Hippocampal formation (tissue), 2 donors: ENCODE results near the gene CACNA2D3.
"Not testable (repeated sequence)": the region's sequence is repeated elsewhere in the genome, so short reads cannot be mapped to it uniquely, and the experiment has no call there.

ENCODE experiments used
- DNase-seq, 2 donors: peaks; one replicate each; lab custom pipeline; 2025; lab: John Stamatoyannopoulos, UW

CACNA2D3 gene

DNA sequence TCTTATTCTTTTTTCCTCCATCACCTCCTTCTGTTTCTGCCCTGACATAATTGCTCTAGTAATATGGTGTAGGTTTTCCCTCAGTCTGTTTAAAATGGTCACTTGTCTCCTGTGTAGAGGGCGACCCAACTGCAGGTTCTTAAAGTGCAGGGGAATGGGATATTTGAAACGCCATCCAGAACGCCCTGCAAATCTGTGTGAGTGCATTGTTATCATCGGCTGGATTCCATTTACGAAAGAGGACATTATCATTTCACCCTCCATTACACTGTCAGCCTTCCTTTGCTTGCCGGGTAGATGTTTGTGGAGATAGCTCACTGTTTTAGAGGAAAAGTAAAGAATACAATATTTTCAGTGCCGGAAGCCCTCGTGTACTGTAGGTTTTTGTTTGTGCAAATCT is 451.5 kb downstream of the CACNA2D3 start:
- DNase-seq, result no peak

DNA sequence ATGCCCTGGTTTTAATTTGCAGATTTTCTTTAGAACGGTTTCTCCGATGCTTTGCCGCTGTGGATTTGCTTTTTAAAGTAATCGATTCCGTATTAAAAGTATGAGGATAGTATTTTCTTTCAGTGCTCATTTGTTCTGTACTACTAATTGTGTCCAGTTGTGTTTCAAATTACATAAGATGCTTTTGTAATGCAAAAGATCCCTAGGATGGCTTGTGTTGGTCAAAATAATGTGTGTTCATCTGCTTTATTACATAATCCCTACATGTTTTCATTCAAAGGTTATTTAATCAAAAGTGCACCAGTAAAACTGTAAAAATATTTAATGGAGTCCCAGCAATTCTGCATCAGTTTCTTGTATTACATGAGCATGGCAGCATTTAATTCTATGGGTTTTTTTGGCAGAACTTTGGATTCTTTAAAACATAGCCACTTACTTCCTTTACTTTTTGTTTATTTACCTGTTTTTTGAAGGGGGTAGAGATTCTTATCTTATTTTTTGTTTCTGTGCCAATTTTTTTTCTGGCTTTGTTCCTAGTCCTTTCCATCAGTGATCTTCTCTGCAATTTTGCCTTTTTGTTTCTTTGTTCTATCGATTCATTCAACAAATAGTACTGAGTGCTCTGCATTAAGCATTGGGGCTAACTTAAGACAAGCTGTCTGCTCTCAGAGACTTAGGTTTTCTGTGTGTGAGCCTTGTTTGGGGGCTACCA is 452.7 kb downstream of the CACNA2D3 start:
- DNase-seq, result no peak

DNA sequence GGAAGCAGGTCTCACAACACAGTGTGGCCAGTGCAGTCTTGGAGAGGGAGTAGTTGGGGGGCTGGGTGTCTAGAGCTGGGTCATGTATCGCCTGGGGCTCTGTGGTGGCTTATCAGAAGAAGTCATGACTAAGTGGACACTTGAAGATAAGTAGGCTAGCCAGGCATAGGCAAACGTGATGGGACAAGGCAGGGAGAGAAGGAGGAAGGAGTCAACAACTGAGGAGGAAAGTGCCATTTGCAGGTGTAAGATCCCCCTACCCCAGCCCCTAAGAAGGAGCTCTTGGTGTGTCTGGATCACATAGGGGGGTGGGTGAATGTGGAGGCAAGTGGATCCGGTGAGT is 453.2 kb downstream of the CACNA2D3 start:
- DNase-seq, result no peak

DNA sequence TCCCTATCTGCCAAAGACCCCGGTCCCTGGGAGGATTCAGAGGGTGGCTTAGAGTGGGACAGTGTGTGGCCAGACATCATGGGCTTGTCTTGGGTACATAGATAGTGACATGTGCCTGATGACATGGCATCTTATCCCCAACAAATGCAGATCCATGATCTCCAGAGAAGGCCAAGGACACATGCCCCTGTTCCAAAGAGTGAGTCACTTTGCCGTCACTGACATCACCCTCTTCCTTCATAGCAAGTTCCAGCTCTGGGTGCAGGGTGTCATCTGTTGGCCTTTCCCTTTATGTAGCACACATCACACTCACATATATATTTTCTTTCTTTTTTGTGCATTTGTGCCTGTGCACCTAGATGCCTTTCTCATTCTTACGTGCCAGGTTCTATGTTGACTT is 455.0 kb downstream of the CACNA2D3 start:
- no peak for DNase-seq

DNA sequence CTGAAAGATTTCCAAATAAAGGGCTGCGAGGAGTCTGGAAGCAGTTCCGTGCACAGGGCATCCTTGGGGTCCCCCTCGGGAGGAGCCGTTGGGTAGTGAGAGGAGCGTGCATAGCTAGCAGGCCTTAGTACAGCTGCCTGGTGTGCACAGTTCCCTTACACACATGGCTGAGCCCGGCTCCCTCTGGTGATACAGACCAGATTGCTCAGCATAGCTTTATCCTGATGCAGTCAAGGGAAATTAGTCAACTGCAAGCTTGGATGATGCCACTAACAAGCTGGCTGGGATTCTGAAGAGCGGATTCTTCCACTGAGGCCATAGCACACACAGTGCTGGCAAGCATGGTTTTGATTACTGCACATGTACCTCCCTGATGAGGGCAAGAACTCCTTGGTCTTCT is 456.1 kb downstream of the CACNA2D3 start:
- peak in 1 of 2 donors; percentile 27 for DNase-seq

DNA sequence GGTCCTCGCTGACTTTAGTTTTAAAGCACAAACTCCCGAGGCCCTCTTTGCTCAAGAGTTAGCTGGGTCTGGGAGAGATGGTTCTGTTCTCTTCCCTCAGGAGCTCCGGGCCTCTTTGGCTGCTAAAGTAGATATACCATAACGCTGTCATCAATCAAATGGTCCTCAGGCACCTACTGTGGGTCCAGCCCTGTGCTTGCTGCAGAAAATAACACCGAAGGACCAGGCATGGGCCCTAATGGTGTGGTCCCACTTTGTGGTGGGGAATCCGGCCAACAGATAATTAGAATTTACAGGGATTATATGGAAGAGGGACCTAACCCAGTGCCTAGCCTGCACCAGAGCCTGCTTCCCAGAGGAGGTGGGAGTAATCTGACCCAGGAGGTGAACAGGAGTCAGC is 458.1 kb downstream of the CACNA2D3 start:
- no peak for DNase-seq

DNA sequence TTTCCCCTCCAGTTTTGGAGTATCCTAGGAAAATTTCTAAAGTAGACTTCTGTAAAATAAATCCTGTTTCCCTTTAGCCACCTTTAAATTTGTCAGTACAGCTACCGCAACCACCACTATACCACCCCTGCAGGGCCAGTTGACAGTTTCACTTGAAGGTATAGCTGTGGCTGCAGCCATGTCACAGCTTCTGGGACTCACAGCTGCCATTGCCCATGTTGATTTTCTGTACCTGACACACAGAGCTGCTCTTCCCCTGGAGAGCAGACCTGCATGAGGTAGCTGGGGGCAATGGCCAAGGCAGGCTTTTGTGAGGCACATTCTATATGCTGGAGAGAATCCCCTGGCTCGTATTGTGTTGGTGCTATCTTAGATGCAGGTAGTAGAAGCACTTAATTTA is 460.1 kb downstream of the CACNA2D3 start:
- no peak for DNase-seq

DNA sequence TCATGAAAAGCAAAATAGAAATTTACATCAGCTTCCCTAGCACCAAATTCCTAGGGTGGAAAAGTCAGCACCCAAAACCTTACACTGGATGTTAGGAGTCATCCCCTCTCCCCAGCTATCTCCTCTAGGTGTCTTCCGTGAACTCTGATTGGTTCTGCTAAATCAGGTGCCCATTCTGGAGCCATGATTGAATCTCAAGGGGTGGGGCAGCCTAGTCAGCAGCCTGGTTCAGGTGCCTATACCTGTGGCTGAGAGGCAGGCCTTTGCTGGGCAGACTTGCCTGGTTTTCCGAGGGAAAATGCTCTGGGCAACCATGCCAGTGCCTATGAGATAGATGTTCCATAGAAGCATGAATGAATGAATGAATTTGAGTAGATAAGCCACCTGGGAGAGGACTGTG is 468.8 kb downstream of the CACNA2D3 start:
- DNase-seq, result no peak

DNA sequence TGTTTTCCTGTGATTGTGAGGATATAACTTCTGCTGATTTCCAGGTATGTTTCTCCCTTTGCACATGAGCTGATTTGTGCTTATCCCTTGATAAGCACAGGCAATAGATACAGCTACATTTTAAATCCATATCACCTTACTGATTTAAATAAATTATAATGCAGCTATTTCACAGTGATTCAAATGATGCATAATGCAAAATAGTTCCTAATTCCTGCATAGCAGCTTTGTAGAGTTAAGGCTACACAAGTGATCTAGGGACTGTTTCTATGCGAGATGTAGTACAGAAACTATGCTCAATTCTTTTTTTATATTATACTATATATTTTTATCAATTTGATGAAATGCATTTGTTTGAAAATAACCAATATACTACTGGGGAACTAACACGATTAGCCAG is 471.3 kb downstream of the CACNA2D3 start:
- no peak for DNase-seq

DNA sequence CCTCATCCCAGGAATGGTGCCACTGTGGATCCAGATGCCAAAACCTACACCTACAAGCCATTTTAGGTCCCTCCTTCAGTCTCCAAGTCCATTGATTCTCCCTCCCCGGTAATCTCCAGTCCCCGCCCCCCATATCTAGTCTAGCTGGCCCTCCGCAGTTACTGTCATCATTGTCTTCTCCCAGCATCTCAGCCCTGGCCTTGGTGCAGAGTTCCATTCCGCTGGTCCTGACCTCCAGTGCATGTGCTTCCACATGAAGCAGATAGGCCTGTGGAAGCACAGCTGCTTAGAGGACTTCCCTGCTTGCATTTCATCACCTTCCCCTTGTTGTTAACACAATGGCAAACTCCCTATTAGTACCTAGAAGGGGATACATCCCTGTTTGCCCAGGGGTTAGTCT is 473.7 kb downstream of the CACNA2D3 start:
- DNase-seq, result no peak

DNA sequence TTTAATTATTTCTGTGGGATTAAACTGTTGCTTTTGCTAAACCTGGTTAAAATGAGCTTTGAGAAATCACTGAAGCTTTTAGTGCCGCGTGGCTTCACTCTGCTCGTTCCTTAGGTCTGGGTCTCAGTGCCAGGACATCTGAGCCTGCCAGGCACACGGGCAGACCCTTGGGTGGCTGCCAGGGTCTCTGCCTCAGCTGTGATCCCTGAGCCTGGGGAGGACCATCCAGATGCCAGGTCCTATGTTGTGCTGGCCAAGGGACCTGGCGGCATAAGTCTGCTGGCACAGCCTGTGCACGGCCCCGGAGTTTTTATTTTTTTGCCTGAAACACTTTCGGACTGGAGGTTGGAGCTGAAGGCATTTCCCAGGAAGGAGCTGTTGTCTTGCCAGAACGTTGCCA is 477.4 kb downstream of the CACNA2D3 start:
- DNase-seq, result peak; percentile 37 to 39

DNA sequence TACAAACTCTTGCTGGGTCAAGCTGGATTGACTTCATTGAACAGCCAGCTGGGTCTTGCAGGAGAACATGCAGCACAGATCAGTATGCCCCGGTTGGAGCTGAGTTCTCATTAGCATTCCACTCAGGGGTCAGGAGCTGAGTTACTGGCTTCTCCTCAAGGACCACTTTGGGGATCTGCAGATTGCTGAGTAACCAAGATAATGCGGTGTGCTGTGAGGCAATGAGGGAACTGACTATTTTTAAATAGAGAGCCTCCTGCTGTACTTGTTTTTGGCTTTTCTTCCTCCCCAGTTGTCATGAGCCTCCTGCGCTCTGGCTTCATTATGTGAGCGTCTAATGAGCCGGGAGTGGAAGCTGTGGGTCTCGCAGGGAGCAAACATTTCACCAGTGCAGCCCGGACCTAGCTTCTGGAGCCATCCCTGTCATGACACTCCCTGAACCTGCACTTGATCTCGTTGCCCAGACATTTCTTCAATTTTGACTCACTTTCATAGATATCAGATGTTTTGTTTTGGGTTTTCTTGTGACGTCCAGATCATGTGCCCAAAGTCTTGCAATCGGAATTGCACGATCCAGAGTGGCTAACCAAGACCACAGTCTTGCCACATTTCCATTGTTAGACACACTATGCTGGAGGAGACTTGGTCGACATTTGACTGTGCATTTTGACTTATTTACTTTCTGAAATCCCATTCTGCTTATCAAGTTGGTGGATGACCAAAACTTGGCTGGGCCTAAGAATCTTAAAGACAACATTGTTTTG is 478.3 kb downstream of the CACNA2D3 start:
- peak; percentile 31 to 57 for DNase-seq

DNA sequence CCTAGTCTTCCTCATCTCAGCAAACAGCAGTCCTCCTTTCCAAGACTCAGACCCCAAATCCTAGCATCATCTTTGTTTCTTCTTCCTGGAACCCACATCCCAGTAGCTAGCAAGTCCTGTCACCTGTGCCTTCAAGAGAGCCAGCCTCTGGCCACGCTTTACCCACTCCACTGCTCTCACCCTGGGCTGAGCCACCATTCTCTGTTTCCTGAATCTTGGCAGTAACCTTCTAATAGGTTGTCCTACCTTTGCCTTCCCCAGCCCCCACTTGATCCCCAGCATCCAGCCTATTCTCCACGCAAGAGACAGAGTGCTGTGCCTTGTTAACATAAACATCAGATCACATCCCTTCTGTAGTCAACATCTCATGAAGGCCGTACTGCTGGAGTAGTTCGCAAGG is 482.1 kb downstream of the CACNA2D3 start:
- DNase-seq, result no peak

DNA sequence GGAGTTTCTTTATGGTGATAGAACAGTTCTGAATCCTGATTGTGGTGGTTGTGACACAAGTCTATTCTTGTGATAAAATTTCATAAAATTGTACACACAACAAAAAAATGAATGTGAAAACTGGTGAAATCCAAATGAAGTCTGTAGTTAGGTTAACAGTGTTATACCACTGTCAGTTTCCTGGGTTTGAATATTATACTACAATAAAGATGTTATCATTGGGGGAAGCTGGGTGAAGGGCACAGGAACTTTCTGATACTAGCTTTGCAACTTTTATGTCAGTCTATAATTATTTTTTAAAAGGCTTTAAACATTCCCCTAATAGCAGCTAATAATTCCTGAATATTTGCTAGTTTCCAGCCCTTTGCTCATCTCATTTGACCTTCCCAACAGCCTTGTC is 485.7 kb downstream of the CACNA2D3 start:
- DNase-seq, result no peak

DNA sequence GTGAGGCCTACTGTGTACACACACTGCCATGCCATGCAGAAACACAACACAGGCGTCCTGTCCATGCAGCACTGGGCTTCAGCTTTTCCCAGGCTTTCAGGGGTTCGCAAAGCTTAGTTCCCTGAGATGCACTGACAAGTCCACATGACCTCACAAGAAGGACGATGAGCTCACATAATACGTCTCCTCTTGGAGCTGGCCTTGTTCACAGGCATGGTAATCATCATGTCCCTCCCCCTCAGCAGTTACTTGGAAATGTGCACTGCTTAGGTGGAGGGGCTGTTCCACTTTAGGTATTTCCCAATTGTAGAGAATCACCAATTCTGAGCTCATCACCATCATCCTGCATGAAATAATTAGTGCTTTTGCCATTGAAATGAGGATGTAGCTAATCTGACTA is 496.7 kb downstream of the CACNA2D3 start:
- no peak for DNase-seq

DNA sequence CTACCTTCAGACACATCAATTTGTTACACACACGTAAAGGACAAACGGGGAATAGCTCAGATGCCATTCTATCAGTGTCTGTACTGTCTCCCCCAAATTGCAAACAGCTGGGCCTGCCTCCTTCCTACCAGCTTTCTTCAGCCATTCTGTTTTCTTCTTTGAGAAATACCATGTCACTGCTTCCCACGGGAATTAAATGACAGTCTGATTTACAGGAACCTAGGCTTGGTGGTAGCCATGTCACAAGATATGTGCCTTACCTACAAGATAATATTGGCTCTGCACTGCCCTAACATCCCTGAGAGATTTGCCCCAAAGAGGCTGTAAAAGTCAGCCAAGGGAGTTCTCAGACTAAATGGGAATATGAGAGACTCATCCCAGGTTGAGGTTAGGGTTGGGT is 497.2 kb downstream of the CACNA2D3 start:
- DNase-seq, result no peak

DNA sequence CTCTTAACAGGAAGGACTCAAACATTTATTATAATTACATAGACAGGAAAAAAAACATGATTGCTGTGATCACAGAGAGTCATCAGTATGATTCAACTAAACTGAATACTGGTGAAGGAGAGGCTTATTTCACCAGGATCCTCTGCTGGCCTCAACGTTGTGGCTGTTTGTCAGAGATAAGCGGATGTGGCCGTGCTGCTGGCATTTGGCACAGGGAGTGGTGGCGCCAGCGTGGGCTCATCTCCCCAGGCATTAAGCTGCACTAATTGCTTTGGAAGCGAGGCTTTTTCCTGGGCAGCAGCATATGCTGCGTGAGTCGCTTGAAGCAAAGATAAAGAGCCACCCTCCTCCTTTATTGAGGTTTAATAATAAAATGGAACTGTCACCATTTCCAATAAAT is 498.8 kb downstream of the CACNA2D3 start:
- DNase-seq, result no peak

DNA sequence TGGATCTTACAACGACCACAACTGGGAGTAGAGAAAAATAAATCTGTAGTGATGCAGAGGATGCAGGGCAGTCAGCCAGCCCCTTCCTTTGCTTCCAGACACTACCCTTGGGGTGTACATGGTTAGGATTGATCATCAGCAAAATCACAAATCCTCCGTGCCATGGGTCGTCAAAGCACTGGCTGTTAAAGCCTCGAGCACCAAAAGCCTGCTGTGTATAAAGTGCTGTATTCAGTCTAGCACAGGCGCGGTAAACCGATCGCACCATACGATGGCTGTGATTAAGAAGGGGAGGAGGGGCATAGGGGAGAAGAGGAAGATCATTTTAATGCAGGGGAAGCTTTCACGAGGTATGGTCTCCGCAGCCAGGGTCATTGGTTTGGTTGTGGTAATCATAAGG is 500.3 kb downstream of the CACNA2D3 start:
- no peak for DNase-seq

DNA sequence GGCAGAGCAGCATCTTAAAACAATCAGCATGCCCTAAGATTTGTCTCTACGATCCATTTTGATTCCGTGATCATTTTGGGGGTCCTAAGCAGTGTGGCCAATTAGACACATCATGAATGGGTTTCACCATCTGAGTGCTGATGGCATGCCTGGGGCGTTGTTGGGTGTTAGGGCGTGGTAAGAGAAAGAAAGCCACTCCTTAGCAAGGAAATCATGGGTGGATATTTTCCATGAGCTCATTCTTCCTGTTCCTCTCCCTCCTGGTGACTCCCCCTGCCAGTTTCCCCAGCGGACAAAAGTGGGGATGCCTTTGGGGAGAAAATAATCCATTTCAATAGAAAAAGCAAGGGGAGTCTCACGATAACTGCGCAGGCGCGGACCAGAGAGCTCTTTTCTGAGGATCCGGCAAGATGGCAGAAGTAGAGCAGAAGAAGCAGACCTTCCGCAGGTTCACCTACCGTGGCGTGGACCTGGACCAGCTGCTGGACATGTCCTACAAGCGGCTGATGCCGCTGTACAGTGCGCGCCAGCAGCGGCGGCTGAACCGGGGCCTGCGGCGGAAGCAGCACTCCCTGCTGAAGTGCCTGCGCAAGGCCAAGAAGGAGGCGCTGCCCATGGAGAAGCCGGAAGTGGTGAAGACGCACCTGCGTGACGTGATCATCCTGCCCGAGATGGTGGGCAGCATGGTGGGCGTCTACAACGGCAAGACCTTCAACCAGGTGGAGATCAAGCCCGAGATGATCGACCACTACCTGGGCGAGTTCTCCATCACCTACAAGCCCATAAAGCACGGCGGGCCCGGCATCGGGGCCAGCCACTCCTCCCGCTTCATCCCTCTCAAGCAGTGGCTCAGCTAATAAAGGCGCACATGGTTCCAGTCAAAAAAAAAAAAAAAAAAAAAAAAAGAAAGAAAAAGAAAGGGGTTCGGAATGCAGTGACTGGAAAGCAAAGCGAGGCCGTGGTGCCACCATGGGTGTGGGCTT is 503.7 kb downstream of the CACNA2D3 start:
- no peak for DNase-seq

DNA sequence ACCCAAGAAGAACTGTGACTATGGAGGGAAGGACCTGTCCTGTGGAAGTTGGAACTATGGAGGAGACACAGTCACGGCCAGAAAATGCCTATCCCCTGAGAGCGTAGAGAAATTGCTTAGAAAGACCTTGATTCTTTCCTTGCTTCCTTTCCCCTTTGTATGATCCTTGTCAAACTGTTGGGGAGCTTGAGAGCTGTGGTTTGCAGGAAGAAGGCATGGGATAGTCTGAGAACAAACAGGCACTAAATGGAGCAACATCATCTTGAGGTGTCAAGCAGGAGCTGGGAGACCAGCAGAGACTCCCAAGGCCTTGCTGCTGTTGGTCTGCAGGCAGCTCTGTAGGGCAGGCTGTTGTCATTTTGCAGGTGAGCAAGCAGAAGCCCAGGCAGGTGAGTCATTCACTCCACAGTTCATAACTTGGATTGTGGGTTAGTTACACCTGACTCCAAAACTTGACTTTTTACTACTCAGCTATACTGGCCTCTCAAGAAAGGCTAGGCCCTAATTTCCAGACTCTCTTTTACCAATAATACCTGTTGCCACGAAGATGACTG is 506.6 kb downstream of the CACNA2D3 start:
- DNase-seq, result no peak

DNA sequence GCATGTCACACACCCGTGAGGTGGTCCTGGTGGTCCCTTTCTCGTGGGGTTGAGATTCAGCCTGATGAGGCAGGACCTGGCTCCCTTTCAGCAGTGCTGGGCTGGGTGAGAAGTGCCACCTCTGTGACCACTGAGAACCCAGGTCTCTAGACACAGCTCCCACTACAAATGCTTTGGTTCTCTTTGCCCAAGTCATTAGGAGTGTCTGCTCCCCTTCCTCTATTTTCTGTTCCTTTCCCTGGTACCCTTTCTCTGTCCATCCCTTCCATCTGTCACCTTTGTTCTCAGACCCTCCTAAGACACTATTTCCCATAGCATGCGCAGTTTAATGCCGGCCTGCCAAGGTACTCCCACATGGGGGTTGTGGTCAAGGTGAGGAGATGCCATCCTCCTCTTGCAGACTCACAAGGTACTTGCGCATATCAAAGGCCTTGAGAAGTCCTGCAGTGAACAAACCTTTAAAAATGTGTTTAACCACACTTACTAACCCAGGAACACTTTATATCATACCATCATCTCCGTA is 507.8 kb downstream of the CACNA2D3 start:
- no peak for DNase-seq

DNA sequence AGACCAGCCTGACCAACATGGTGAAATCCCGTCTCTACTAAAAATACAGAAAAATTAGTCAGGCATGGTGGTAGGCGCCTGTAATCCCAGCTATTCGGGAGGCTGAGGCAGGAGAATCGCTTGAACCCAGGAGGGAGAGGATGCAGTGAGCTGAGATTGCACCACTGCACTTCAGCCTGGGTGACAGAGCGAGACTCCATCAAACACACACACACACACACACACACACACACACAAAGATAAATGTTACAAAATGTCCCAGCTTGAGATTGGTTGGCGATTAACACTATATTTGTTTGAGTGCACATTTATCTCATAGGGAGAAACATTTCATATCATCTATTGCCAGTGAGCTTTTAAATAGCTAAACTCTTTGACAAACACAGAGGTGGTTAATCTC is 508.6 kb downstream of the CACNA2D3 start:
- DNase-seq, result not testable (repeated sequence)
